UCSD-AML1 (cell line): ENCODE data around the gene BRAF.
"Not testable (repeated sequence)": the region's sequence is repeated elsewhere in the genome, so short reads cannot be mapped to it uniquely, and the experiment has no call there.

Source experiments
- DNase-seq: peaks from one replicate; lab custom pipeline; 2025; ENCODE audit not compliant: unreplicated experiment; lab: John Stamatoyannopoulos, UW

Gene BRAF

DNA sequence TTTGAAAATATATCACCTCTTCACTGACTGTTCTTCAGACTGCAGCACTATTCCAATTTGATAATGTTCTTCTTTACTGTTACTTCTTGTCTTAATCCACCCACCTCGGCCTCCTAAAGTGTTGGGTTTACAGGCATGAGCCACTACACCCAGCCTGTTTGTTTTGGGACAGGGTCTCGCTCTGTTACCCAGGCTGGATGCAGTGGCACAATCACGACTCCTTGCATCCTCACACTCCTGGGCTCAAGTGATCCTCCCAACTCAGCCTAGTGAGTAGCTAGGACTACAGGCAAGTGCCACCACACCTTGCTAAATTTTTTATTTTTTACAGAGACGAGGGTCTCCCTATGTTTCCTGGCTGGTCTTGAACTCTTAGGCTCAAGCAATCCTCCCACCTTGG, 150.4 kb downstream of the BRAF start:
- no peak for DNase-seq

DNA sequence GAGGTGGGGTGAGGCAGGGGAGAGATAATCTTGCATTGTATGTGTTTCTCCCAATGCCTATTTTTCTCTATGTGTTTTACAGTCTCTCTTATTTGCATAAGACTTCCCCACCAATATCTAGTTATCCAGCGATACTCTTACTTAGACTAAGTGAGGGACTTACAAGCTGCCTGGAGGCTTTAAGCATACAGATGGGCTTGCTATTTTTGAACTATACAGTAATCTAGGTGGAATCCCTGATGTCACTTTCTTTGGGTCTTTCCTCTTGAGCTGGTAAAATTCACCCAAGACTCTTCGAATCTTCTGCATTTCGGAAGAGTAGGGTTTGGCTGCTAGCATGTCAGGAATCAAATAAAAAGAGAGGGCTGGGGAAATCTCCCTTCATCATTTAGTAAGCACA, 151.6 kb downstream of the BRAF start:
- DNase-seq: no peak

DNA sequence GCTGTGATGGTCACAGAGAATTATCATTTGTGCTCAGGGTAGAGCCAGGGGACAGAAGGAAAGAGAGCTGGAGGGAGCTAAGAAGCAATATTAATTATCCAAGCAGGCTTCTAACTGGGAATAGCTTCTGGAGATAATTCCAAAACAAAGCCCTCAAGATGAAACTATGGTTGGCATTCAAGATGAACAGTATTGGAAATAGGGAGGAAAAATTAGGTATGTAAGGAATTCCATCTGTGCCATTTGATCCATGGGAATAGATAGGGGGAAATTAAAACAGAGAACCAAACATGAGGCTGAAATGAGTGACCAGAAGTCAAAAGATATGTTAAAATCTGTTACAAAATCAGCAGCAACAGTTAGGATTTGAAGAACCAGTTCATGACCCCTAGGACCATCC, 152.9 kb downstream of the BRAF start:
- no peak for DNase-seq

DNA sequence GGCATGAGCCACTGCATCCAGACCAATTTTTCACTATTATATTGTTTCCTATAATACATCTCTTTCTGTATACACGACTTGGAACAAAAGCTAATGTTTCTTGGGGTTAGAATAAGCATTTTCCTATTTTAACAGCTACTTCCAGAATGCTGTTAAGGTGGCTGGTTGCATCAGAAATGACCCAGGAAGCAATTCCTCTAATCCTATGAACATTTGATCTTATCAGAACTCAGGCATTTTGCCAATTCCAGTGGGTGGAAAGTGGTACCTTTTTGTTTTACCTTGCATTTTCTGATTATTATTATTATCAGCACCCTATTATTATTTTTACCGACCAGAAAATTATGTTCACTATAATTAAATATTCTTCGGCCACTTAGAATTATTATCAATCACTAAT, 154.9 kb downstream of the BRAF start:
- DNase-seq: no peak

DNA sequence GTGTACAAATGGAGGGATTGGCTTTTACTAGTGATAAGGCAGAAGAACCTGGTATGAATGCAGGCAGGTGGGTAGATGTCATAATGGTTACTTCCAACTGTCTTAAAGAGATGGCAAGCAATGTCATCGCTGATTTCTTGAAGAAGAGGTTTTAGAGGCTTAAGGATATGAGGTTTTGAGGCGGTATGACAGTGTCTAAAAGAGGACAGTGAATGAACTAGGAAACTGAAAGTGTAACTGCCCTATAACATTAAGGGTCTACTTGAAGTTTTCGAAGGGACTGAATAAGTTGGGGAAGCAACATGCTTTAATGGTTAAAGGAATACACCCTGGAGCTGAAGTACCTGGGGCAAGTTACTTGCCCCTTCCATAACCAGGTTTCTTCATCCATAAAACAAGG, 157.3 kb downstream of the BRAF start:
- no peak for DNase-seq

DNA sequence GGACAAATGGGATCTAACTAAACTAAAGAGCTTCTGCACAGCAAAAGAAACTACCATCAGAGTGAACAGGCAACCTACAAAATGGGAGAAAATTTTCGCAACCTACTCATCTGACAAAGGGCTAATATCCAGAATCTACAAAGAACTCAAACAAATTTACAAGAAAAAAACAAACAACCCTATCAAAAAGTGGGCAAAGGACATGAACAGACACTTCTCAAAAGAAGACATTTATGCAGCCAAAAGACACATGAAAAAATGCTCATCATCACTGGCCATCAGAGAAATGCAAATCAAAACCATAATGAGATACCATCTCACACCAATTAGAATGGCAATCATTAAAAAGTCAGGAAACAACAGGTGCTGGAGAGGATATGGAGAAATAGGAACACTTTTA, 159.3 kb downstream of the BRAF start:
- not testable (repeated sequence) for DNase-seq

DNA sequence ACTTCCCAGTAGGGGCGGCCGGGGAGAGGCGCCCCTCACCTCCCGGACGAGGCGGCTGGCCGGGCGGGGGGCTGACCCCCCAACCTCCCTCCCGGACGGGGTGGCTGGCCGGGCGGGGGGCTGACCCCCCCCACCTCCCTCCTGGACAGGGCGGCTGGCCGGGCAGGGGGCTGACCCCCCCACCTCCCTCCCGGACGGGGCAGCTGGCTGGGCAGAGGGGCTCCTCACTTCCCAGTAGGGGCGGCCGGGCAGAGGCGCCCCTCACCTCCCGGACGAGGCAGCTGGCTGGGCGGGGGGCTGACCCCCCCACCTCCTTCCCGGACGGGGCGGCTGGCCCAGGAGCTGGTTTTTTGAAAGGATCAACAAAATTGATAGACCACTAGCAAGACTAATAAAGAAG, 161.6 kb downstream of the BRAF start:
- not testable (repeated sequence) for DNase-seq

DNA sequence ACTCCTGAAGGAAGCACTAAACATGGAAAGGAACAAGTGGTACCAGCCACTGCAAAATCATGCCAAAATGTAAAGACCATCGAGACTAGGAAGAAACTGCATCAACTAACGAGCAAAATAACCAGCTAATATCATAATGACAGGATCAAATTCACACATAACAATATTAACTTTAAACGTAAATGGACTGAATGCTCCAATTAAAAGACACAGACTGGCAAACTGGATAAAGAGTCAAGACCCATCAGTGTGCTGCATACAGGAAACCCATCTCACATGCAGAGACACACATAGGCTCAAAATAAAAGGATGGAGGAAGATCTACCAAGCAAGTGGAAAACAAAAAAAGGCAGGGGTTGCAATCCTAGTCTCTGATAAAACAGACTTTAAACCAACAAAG, 163.4 kb downstream of the BRAF start:
- DNase-seq: not testable (repeated sequence)

DNA sequence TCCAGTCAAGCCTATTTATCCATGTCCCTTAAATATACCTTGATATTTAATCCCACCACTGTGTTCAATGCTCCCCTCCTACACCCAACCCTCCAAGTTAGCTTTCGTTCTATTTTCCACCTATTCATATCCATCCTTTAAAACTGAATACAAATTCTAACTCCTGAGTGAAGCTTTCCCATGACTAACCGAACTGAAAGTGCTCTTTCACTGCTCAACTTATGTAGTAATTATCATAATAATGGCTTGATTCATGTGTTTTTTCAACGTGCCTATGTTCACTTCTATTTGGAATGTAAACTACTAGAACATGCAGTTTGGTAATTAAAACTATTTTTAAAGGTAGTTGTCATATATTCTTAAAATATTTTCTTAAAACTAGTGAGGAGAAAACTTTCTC, 170.2 kb downstream of the BRAF start:
- no peak for DNase-seq

DNA sequence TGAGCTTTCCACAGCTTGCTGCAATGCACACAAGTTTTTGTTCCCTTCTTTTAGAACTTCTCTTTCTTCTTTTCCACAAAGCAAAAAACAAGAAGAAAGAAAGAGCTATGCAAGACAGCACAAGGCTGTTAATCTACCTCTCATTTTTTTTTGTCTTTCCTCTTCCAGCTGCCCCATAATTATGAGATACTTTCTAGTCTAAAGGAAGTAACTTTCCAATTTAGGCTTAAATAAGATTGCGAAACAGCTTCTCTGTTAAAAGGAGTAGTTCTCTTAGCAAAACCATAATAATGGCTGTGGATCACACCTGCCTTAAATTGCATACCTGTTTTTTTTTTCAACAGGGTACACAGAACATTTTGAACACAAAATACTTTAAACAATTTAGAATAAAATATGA, 172.2 kb downstream of the BRAF start:
- no peak for DNase-seq

DNA sequence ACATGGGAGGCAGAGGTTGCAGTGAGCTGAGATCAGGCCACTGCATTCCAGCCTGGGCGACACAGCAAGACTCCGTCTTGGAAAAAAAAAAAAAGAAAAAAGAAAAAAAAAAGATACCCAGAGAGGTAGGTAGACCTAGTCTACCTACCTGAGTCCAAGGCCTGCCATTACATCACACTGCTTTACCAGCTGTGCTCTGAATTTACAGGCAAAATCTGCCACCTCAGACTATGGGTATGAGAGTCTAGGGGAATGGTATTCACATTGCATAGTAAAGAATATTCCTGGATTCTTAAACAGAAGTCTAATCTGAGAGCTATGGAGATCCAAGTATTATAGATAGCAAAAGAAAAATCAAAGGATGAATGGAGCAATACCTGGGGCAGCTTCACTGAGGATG, 178.0 kb downstream of the BRAF start:
- DNase-seq: no peak

DNA sequence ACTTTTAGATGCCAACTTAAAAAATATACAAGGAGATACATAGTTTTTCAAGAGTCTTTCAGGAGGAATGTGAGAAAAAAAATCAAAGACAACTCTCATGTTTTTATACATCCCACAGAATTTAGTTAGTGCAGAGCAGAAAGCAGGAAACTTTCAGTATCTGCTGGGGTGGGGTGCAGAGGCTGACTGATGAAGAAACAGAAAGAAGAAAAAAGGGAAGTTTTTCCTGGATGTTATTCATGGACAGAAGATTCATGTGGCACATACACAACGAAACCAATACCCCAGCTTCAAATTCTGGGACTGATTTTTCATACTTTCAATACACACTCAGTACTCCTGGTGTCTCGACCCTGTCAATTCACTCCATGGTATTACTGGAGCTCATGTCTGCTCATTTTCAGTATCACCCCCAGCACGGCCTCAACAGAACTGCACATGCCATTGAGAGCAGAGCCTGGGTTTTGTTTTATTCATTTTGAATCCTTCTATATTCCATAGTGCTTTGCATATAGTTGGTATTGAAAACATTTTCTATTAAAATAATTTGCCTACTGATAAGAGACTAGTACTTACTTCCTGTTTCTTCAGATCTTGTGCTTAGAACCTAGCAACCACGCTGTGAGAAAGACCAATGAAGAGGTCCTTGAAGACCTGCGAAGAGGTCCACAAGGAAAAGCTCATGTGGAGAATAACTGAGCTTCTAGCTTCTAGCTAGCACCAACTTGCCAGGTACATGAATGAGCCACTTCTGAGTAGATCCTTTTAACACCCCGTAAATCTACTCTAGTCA, 179.3 kb downstream of the BRAF start:
- no peak for DNase-seq

DNA sequence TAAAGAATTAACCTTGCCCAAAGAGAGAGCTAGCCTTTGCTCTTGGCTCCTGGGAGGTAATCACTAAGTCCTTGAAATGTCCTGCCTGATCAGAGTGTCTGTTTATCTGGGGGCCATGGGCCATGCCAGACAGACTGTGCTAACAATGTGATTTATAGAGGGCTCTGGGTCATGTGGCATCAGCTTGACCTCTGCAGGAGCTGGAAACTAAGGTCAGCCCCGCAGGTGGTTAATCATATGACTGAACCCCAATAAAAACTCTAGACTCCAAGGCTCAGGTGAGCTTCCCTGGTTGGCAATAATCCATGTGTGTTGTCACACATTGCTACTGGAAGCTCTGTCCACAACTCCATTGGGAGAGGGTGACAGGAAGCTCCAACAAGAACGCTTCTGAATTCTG, 180.7 kb downstream of the BRAF start:
- DNase-seq: no peak

DNA sequence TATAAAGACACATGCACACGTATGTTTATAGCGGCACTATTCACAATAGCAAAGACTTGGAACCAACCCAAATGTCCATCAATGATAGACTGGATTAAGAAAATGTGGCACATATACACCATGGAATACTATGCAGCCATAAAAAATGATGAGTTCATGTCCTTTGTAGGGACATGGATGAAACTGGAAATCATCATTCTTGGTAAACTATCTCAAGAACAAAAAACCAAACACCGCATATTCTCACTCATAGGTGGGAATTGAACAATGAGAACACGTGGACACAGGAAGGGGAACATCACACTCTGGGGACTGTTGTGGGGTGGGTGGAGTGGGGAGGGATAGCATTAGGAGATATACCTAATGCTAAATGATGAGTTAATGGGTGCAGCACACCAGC, 181.5 kb downstream of the BRAF start:
- not testable (repeated sequence) for DNase-seq

DNA sequence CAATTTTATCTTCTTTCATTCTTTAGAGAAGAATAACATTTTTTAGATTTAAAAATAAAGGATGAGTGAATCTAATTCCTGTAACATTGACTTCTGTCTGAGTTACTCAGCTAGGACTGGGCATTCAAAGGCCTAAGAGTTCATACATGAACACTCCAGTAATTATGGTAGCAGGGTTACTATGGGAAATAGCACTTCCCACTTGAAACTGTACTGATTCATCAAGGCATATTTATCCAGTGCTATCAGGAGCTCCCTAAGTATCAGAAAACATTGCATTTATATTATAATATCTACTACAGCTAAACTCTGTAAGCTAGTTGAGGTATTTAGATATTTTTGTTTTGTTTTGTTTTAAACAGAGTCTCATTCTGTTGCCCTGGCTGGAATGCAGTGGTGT, 186.4 kb downstream of the BRAF start:
- no peak for DNase-seq

DNA sequence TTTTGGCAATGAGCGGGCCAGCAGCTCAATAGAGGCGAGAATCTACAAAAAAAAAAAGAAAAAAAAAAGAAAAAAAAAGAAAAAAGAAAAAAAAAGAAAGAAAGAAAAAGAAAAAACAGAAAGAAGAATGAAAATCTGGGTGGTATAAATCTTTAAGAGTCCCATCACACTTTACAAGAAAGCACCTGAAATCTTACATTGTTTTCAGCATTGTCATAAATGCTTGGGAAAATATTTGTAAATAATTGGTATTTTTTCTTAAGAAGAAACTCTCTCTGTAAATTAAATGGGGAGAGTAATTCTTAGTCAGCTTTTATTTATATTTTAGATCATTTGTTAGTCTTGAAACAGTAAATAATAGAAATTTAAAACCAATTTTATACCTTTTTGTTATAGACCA, 190.0 kb downstream of the BRAF start:
- DNase-seq: no peak

DNA sequence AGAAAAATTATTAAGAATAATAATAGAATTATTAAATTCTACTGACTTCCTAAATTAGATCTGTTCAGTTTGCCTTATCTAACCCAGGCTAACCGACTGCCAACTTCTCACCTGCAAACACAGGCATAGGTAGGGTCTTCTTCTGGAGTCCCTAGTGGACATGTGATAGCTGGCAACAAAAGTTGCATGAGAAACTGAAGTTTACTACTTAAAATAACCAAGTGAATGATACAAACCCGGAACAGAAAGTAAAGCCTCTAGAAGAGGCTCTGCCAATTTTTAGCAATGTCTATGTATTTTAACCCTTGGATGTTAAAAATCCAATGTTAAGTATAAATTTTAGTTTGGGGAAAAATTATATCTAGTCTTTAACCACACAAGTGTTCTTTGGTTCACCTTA, 190.6 kb downstream of the BRAF start:
- DNase-seq: no peak

DNA sequence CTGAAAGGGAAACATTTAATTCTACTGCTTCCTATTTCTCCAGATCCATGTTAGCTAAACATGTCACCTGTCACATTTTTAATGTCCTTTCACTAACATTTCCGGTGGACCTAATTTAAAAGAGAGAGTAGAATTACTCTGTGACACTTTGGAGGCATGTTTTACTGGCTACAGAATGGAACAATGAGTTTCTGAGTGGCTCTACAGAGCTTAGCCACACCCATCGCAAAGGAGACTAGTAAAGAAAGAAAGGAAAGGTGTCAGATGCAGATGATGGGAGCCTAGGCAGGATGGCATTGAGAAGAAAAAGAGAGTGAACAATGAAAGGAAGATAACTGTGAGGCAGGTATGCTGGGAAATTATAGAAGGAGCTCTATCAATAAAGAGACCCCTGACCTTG, 192.3 kb downstream of the BRAF start:
- no peak for DNase-seq

DNA sequence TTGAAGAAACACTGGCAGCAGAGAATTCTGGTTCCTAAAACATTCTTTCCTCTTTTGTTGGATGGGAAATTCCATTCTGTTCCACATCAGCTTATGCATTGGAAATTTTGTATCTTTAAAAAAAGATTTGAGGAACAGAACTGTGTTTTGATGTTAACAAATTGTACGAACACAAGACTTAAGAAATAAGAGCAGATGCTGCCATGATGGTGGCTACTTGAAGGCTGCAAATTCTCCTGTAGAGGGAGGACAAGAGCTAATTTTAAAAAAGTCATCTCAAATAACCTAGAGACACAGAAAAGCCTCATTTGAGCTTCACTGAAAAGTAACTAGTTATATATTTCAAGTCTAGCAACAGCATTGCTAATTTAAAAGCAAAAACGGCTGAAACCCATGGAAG, 198.4 kb downstream of the BRAF start:
- DNase-seq: no peak

DNA sequence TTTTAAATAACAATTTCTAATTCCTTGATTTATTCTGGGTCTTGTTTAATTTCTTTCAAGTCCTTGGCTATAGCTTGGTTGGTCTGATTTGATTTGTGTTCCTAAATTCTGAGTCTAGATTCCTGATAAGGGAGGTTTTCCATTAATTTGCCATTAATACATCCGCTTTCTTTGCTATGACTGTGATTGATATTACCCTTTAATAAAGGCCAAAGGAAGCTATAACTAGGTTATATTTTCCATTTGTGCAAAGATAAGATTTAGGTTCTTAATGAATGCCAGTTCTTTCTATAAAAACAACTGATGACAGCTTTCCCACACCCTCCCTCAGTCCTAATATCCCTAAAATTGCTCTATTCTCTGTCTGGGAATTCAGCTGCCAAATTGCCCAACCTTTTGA, 200.0 kb downstream of the BRAF start:
- no peak for DNase-seq

DNA sequence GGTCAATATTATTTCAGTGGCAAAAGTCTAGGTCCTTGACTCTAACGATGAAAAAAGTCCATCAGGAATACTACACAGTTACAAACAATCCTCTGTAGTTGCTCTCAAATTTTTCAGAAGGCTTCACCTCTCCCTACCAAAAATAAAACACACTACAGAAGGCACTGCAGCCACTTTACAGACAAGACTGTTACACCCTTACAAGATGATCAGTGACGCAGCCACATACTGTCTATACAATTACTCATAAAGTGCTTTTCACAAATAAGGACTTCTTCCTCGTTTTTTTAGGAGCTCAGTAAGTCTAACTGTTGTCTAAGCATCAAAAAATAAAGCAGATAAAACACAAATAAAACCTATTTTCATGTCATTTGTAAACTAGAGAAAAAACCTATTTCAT, 201.2 kb downstream of the BRAF start:
- DNase-seq: no peak

DNA sequence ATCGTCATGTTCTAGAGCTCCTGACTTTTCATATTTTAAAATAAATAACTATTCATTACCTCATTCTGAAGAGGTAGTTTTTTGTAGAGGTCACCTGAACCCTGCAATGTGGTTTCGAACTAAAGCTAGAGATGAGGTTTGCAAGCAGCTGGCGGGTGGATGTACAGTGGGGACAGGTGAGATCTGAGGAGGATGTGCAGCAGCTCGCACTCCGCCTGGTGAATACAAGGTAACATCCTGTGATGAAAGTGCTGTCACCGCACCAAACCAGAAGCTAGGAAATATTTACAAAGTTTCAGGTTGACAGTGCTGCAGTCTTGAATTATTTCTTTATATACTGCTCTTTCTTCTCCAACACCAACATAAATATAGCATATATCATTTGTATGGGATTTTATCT, 201.7 kb downstream of the BRAF start:
- no peak for DNase-seq

DNA sequence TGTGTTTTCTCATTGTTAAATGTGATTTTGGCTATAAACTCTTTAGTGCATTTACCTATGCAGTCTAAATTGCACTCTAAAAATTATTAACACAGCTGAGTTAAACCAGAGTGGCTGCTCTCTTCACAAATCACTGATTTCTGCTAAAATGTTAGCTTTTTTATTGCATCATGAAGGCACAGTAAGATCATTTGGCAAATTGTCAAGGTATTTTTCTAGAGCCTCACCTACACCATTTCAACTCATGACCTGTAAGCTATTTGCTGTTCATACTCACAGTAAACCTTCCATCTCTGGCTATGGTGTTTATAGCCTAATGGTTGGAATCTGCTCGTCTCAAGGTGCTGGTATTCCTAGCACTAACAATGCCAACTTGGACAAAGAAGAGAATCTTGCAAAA, 202.5 kb downstream of the BRAF start:
- no peak for DNase-seq
